Measurements from ENCODE around the gene RBL2.

RBL2 gene

DNA sequence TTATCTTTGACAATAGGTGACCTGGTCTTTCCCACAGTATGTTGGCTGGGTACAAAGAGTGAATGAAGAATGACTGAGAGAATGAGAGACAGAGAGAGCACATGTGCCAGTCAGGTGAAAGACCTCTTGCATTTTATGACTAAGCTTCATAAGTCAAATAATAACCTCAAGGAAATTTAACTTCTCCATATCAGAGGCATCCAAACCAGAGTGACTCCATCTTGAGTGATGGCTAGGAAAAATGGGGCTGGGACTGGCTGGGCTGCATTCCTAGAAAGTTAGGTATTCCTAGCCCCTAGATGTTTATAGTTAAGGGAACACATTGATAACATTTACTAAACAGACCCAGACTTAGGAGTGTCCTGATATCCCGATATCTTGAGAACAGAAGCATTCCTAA lies 3.9 kb upstream of the RBL2 start:
- Mint-ChIP-seq H3K9me3 (no peaks in the 10 kb centered on the region), H3K27ac (no peak overlapping the region), H3K36me3 (peaks cover 11% of the 10 kb centered on the region), H3K4me1 (peaks cover 1% of the 10 kb centered on the region), H3K4me3 (no peak overlapping the region)
- ATAC-seq (no peak), DNase-seq (ENCODE audit: low spot score in 2 of 2) (peak in 1 of 2 donors; percentile 26)

DNA sequence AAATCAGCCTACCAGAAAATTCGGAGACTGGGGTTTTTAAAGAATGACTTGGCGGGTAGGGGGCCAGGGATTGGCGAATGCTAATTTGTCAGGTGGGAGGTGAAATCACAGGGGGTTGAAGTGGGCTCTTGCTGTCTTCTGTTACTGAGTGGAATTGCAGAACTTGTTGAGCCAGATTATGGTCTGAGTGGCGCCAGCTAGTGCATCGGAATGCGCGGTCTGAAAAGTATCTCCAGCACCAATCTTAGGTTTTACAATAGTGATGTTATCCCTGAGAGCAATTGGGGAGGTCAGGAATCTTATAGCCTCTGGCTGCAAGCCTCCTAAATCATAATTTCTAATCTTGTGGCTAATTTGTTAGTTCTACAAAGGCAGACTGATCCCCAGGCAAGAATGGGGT lies 762 bp upstream of the RBL2 start:
- Mint-ChIP-seq H3K36me3 (peaks cover 26% of the 10 kb centered on the region), H3K4me1 (peaks cover 19% of the 10 kb centered on the region), H3K4me3 (peak overlapping the region; percentile 94), H3K27ac (peak overlapping the region; percentile 96), H3K9me3 (no peaks in the 10 kb centered on the region)
- DNase-seq (ENCODE audit: low spot score in 2 of 2) (peak in 1 of 2 donors; percentile 33), ATAC-seq (no peak)

- Mint-ChIP-seq H3K4me3 (peak overlapping the region; percentile 94), H3K4me1 (peaks cover 20% of the 10 kb centered on the region), H3K9me3 (no peaks in the 10 kb centered on the region), H3K36me3 (peaks cover 31% of the 10 kb centered on the region), H3K27ac (peak overlapping the region; percentile 96)
- no peak for ATAC-seq
- no peak for DNase-seq (ENCODE audit: low spot score in 2 of 2)
Measured at GRCh38 chr16:53433930-53434376, 318 bp upstream of the RBL2 start.

DNA sequence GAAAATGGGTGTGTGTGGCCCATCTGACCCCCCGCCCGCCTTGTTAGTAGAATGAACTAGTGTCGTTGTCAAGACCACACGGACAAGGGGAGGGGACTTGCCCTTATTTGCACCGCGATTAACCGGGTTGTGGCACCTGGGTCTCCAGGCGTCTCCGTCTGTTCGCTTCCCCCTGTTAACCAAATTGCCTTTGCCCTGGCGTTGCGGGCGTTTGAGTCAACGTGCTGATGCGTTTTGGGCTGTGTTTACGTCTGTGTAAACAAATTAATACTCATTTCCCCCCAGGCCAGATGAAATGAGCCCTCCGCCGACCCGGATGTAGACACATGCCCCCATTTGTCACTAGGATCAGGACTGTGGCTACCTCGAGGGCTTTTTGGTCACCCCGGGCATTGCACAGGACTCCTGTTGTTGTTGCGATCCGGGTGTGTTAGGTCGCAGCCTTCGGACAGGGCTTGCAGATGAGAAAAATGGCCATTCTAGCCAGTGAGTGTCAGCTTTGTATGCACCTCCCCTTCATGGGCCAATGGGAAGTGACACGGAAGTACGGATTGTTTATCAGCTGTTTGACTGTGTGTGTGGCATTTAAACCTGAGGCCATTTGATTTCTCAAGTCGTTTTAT lies 906 bp downstream of the RBL2 start:
- H3K36me3 Mint-ChIP-seq = peaks cover 43% of the 10 kb centered on the region
- peak; percentile 37 to 82 for DNase-seq (ENCODE audit: low spot score in 2 of 2)
- H3K4me1 Mint-ChIP-seq = peaks cover 20% of the 10 kb centered on the region
- H3K9me3 Mint-ChIP-seq = no peaks in the 10 kb centered on the region
- H3K4me3 Mint-ChIP-seq = peak overlapping the region; percentile 94
- H3K27ac Mint-ChIP-seq = peak overlapping the region; percentile 96
- peak; percentile 83 for ATAC-seq

DNA sequence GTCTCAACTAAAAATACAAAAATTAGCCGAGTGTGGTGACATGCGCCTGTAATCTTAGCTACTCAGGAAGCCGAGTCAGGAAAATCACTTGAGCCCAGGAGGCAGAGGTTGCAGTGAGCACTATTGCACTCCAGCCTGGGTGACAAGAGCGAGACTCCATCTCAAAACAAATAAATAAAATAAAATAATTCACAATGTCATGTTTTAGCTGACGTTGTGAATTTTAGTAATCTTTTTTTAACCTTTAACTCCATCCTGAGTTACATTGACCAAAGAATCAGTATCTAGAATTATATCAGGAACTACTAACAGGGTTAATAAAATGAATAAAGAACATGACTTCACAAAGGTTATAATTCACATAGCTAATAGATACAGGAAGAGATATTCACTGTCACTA lies 5.9 kb downstream of the RBL2 start:
- Mint-ChIP-seq H3K27ac (no peak overlapping the region), H3K4me3 (no peak overlapping the region), H3K9me3 (no peaks in the 10 kb centered on the region), H3K4me1 (peaks cover 20% of the 10 kb centered on the region), H3K36me3 (peaks cover 84% of the 10 kb centered on the region)
- no peak for ATAC-seq
- no peak for DNase-seq (ENCODE audit: low spot score in 2 of 2)

- DNase-seq (ENCODE audit: low spot score in 2 of 2) (no peak), ATAC-seq (peak; percentile 92)
- Mint-ChIP-seq H3K36me3 (peaks cover 87% of the 10 kb centered on the region), H3K27ac (peak overlapping the region; percentile 63), H3K4me3 (peak overlapping the region; percentile 30), H3K9me3 (no peaks in the 10 kb centered on the region), H3K4me1 (peaks cover 36% of the 10 kb centered on the region)
Measured at GRCh38 chr16:53445534-53445933, 11.3 kb downstream of the RBL2 start.

GRCh38 chr16:53446090-53446489 lies 11.8 kb downstream of the RBL2 start:
- Mint-ChIP-seq H3K4me3 (peak overlapping the region; percentile 30), H3K4me1 (peaks cover 36% of the 10 kb centered on the region), H3K36me3 (peaks cover 81% of the 10 kb centered on the region), H3K27ac (peak overlapping the region; percentile 63), H3K9me3 (no peaks in the 10 kb centered on the region)
- peak; percentile 77 for ATAC-seq
- DNase-seq (ENCODE audit: low spot score in 2 of 2) = no peak

DNA sequence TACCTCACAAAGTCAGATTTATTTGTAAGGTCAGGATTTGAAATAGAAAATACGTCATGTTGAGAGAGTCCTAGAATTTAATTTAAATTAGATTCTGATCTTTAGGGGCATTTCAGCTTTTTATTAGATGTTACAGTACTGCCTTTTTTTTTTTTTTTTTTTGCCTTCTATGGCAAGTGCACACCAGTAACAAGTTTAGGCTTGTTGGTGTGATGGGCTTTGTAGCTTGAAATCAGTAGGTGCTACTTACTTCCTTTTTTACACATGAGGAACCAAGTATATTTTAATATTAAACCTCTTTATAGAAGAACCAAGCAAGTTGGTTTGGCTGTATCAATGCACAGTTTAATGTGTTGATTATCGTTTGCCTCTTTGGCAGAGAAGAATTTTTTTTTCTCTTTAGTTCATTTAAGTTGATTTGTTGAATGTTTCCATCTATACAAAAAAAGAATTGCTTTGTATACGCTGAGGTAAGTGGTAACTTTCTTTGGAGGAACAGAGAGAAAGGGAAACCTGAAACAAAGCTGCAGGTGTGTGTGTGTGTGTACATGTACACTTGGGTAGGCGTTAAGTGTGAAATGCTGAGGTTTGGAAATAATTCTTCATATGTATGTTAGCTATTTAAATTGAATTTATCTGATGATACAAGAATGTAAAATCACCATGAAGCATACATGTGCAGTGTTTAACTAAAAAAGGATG lies 15.7 kb downstream of the RBL2 start:
- no peak for DNase-seq (ENCODE audit: low spot score in 2 of 2)
- Mint-ChIP-seq H3K4me1 (peaks cover 49% of the 10 kb centered on the region), H3K27ac (peak overlapping the region; percentile 30), H3K36me3 (peaks cover 80% of the 10 kb centered on the region), H3K9me3 (no peaks in the 10 kb centered on the region), H3K4me3 (peak overlapping the region; percentile 24)
- ATAC-seq = peak; percentile 43

GRCh38 chr16:53453928-53454327 lies 19.7 kb downstream of the RBL2 start:
- no peaks in the 10 kb centered on the region for H3K9me3 Mint-ChIP-seq
- peaks cover 73% of the 10 kb centered on the region for H3K36me3 Mint-ChIP-seq
- ATAC-seq = peak; percentile 46
- peak overlapping the region; percentile 63 for H3K27ac Mint-ChIP-seq
- H3K4me3 Mint-ChIP-seq = peak overlapping the region; percentile 28
- no peak for DNase-seq (ENCODE audit: low spot score in 2 of 2)
- peaks cover 60% of the 10 kb centered on the region for H3K4me1 Mint-ChIP-seq

DNA sequence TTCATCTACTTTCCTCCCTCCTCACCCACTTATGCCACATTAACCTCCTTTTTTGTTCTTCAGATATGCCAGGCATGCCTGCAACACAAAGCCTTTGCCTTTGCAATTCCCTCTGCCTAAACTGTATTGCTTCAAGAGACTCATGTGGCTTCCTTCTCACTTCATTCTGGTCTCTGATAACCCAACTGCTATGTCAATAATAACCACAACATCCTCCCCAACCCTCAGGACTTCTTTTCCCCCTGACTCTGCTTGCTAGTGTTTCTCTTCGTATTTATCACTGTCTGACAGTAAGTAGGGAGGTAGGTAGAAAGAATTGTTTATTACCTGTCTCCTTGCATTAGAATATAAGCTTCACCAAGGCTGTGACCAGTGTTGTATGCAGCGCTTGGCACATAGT lies 22.4 kb downstream of the RBL2 start:
- no peaks in the 10 kb centered on the region for H3K9me3 Mint-ChIP-seq
- peak overlapping the region; percentile 47 for H3K4me3 Mint-ChIP-seq
- H3K4me1 Mint-ChIP-seq = peaks cover 50% of the 10 kb centered on the region
- DNase-seq (ENCODE audit: low spot score in 2 of 2) = peak; percentile 21 to 64
- peak overlapping the region; percentile 5 for H3K27ac Mint-ChIP-seq
- peak; percentile 82 for ATAC-seq
- peaks cover 87% of the 10 kb centered on the region for H3K36me3 Mint-ChIP-seq

DNA sequence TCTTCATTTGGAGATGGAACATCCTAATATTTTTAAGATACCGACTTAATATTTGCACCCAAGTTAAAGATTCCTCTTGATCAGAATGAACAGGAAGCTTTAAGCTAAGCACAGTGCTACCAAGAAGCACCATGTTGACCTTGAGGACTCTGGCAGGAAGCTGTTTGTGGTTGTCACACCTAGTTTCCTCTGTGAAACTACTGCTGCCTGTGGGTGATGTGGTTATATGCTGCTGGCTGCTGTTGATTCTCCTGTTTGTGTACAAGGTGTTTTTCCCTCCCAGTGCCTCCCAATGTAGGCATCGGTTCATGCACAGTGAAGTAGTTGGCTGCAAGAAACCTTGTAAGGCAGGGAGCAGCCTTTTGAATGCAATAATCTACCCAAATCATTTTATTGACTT lies 23.4 kb downstream of the RBL2 start:
- Mint-ChIP-seq H3K4me3 (peak overlapping the region; percentile 47), H3K9me3 (no peaks in the 10 kb centered on the region), H3K36me3 (peaks cover 87% of the 10 kb centered on the region), H3K27ac (peak overlapping the region; percentile 5), H3K4me1 (peaks cover 50% of the 10 kb centered on the region)
- peak; percentile 98 for ATAC-seq
- DNase-seq (ENCODE audit: low spot score in 2 of 2) = peak; percentile 42 to 82

GRCh38 chr16:53458635-53459034 lies 24.4 kb downstream of the RBL2 start:
- ATAC-seq (no peak), DNase-seq (ENCODE audit: low spot score in 2 of 2) (no peak)
- Mint-ChIP-seq H3K4me3 (no peak overlapping the region), H3K4me1 (peaks cover 50% of the 10 kb centered on the region), H3K27ac (peak overlapping the region; percentile 5), H3K9me3 (no peaks in the 10 kb centered on the region), H3K36me3 (peaks cover 87% of the 10 kb centered on the region)

DNA sequence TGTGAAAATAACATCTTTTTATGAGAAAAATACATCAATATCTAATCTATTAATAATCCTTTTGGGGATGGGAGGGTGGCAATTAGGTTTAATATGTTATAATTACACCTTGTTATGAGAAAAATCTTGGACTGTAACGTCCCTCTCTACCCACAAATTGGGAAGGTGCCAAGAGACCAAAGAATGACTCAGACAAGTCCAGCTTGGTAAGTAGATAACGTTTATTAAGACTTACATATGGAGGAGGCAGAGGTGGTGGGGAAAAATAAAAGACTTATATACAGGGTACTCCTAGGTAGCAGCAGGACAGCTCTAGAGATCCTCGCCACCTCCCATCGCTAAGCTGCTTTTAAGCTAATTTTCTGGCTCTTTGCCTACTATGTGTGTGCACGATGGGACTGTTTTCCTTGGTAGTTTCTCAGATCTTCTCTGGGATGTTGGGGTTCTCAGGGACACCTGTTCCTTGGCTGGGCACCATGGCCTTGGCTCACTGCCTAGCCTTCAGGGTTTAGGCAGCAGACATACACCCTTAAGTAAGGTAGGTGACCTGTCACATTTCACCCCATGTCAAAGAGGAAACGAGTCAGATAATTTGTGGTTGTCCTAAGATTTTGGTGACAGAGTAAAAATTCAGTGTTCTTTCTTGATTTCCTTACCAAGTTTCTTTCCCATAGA lies 31.5 kb downstream of the RBL2 start:
- Mint-ChIP-seq H3K4me3 (no peak overlapping the region), H3K4me1 (peaks cover 7% of the 10 kb centered on the region), H3K9me3 (no peaks in the 10 kb centered on the region), H3K36me3 (peaks cover 100% of the 10 kb centered on the region), H3K27ac (no peak overlapping the region)
- ATAC-seq (no peak), DNase-seq (ENCODE audit: low spot score in 2 of 2) (no peak)

DNA sequence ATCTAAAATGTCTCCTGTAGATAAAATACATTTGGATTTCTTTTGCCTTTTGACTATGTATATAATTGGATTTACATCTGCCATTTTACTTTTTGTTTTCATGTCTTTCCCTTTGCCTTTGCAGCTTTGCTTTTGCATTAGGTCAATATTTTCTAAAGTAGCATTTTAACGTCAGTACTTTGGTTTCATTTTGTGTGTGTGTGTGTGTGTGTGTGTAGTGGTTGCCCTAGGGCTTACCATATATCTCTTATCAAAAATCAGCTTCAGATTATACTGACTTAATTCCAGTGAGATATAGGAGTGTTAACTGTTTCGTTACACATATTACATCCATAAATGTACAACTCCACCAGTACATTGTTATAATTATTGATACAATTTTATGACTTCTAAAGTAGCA lies 42.6 kb downstream of the RBL2 start:
- Mint-ChIP-seq H3K9me3 (no peaks in the 10 kb centered on the region), H3K36me3 (peaks cover 98% of the 10 kb centered on the region), H3K27ac (peak overlapping the region; percentile 63), H3K4me3 (no peak overlapping the region), H3K4me1 (peaks cover 33% of the 10 kb centered on the region)
- DNase-seq (ENCODE audit: low spot score in 2 of 2) (no peak), ATAC-seq (no peak)

DNA sequence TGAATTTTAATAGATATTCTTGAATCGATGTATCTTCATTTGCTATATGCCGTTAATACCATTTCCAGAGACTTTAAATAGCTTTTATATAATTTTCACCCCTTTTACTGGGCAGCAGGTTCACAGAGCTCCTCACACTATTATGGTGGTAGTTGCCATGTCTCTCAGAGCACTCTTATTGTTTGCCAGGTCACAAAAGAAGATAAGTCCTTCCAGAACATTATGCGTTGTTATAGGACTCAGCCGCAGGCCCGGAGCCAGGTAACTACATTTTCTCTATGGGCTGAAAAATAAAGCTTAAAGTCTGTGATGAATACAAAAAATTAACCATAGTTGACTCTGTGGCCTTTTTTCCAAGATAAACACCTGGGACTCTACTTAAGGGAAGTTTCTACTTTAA lies 44.7 kb downstream of the RBL2 start:
- ATAC-seq = no peak
- DNase-seq (ENCODE audit: low spot score in 2 of 2) = no peak
- Mint-ChIP-seq H3K4me1 (peaks cover 39% of the 10 kb centered on the region), H3K36me3 (peaks cover 98% of the 10 kb centered on the region), H3K9me3 (no peaks in the 10 kb centered on the region), H3K4me3 (no peak overlapping the region), H3K27ac (peak overlapping the region; percentile 68)

GRCh38 chr16:53480394-53480793 lies 46.1 kb downstream of the RBL2 start:
- Mint-ChIP-seq H3K9me3 (no peaks in the 10 kb centered on the region), H3K36me3 (peaks cover 99% of the 10 kb centered on the region), H3K4me1 (peaks cover 33% of the 10 kb centered on the region), H3K4me3 (no peak overlapping the region), H3K27ac (peak overlapping the region; percentile 68)
- ATAC-seq (no peak), DNase-seq (ENCODE audit: low spot score in 2 of 2) (no peak)

Measured in stimulated activated effector memory CD8-positive, alpha-beta T cell treated with anti-CD3 and anti-CD28 coated beads, Interleukin-12 subunit alpha, Interleukin-12 subunit beta, amount 100 ng/mL, for 72 hours (primary cell).